Mesendoderm (in vitro differentiated cells): ENCODE measurements around the gene SLMAP.
A peak's percentile ranks its signal among the peaks of the same experiment; 100 is the strongest.

ENCODE experiments used
- DNase-seq: peaks from one replicate; pipeline ENCODE4 v3.0.0; 2013
- H2AK5ac ChIP-seq: 2 replicates; pipeline ENCODE4 v1.6.1; 2013; ENCODE audit warnings: low read length, inconsistent platforms
- H2BK120ac ChIP-seq: 2 replicates; pipeline ENCODE4 v1.6.1; 2013; ENCODE audit warnings: low read depth, mild to moderate bottlenecking, low read length, moderate library complexity, mixed read lengths
- H2BK15ac ChIP-seq: replicated peaks from 2 replicates; pipeline ENCODE4 v1.6.1; 2013; ENCODE audit warnings: low read depth, mild to moderate bottlenecking, moderate library complexity
- H2BK5ac ChIP-seq: 2 replicates; pipeline ENCODE4 v1.6.1; 2013; ENCODE audit warnings: low read length, inconsistent platforms
- H3K18ac ChIP-seq: 2 replicates; pipeline ENCODE4 v1.6.1; 2013; ENCODE audit warnings: mild to moderate bottlenecking, low read length, mixed read lengths
- H3K23ac ChIP-seq: one replicate; pipeline ENCODE4 v1.6.1; 2013; ENCODE audit warnings: low read length
- H3K27ac ChIP-seq: 2 replicates; pipeline ENCODE4 v1.5.1; 2013; ENCODE audit warnings: low read depth, mild to moderate bottlenecking, inconsistent platforms, low read length, moderate library complexity
- H3K27me3 ChIP-seq: 2 replicates; pipeline ENCODE4 v1.6.1; 2013; ENCODE audit warnings: low read length, control low read depth, mild to moderate bottlenecking, inconsistent platforms; ENCODE audit not compliant: insufficient read depth, poor library complexity
- H3K36me3 ChIP-seq: 2 replicates; pipeline ENCODE4 v1.6.1; 2013; ENCODE audit warnings: low read length, inconsistent platforms; ENCODE audit not compliant: control insufficient read depth, insufficient read depth
- H3K4ac ChIP-seq: one replicate; pipeline ENCODE4 v1.6.1; 2013; ENCODE audit warnings: low read depth, mild to moderate bottlenecking, low read length, moderate library complexity
- H3K4me1 ChIP-seq: 2 replicates; pipeline ENCODE4 v1.6.1; 2013; ENCODE audit warnings: low read depth, low read length, inconsistent platforms; ENCODE audit not compliant: control insufficient read depth
- H3K4me2 ChIP-seq: 2 replicates; pipeline ENCODE4 v1.6.1; 2013; ENCODE audit warnings: low read length
- H3K4me3 ChIP-seq: 2 replicates; pipeline ENCODE4 v1.5.1; 2013; ENCODE audit warnings: mild to moderate bottlenecking, low read length
- H3K56ac ChIP-seq: one replicate; pipeline ENCODE4 v1.6.1; 2013; ENCODE audit warnings: low read length
- H3K79me1 ChIP-seq: 2 replicates; pipeline ENCODE4 v1.6.1; 2013; ENCODE audit warnings: low read length, inconsistent platforms
- H3K79me2 ChIP-seq: 2 replicates; pipeline ENCODE4 v1.6.1; 2013; ENCODE audit warnings: mild to moderate bottlenecking, low read length; ENCODE audit not compliant: control insufficient read depth, insufficient read depth
- H3K9ac ChIP-seq: 2 replicates; pipeline ENCODE4 v1.6.1; 2013; ENCODE audit warnings: low read length, inconsistent platforms
- H4K5ac ChIP-seq: one replicate; pipeline ENCODE4 v1.6.1; 2013; ENCODE audit warnings: low read length
- H4K8ac ChIP-seq: one replicate; pipeline ENCODE4 v1.6.1; 2013; ENCODE audit warnings: low read depth, mild to moderate bottlenecking, control low read depth, low read length, moderate library complexity
- WGBS: extraction: QIAGEN DNeasy Blood & Tissue Kit; methylation state at CpG from one replicate; pipeline ENCODE4 v1.1.7; 2013; ENCODE audit warnings: low lambda C conversion rate, missing lambda C conversion rate; ENCODE audit not compliant: insufficient coverage; ENCODE audit errors: extremely low coverage; 5-methylcytosine and 5-hydroxymethylcytosine counted together

The SLMAP gene

DNA sequence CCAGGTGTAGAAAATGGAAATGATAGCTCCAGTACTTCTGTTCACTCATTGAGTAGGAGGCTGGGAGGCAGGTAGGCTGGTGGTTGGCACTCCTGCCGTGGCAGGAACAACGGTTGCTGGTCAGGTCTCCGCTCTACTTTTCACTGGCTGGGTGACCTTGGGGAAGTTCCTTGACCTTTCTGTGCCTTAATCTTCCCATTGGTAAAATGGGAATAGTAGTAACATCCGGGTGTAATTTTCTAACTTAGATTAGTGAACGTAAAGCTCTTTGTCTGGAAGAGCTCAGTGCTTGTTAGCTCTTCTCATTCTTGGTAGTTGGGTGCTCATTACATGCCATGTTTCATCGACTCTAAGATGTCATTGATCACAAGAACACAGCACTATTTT lies 206.3 kb downstream of the SLMAP start:
- no peak overlapping the region for H2BK120ac ChIP-seq
- H3K27ac ChIP-seq: no peak overlapping the region
- H3K79me1 ChIP-seq: no peaks in the 10 kb centered on the region
- H2AK5ac ChIP-seq: no peak overlapping the region
- H2BK15ac ChIP-seq: no peak overlapping the region
- no peak overlapping the region for H3K4me3 ChIP-seq
- DNase-seq: no peak
- WGBS: no CpG with 5 or more reads among the region's 6 CpGs
- no peaks in the 10 kb centered on the region for H3K79me2 ChIP-seq
- H3K4ac ChIP-seq: no peak overlapping the region
- H3K23ac ChIP-seq: no peak overlapping the region
- H3K18ac ChIP-seq: no peak overlapping the region
- no peak overlapping the region for H3K9ac ChIP-seq
- no peak overlapping the region for H3K56ac ChIP-seq
- no peak overlapping the region for H4K8ac ChIP-seq
- no peaks in the 10 kb centered on the region for H3K36me3 ChIP-seq
- no peaks in the 10 kb centered on the region for H3K27me3 ChIP-seq
- H2BK5ac ChIP-seq: no peak overlapping the region
- no peak overlapping the region for H3K4me2 ChIP-seq
- H4K5ac ChIP-seq: no peak overlapping the region
- no peaks in the 10 kb centered on the region for H3K4me1 ChIP-seq

GRCh38 chr3:57963811-57964346 lies 207.8 kb downstream of the SLMAP start:
- Histone ChIP-seq H3K4me3 (no peak overlapping the region), H3K23ac (no peak overlapping the region), H2AK5ac (no peak overlapping the region), H3K36me3 (no peaks in the 10 kb centered on the region), H3K9ac (no peak overlapping the region), H4K5ac (no peak overlapping the region), H3K27ac (no peak overlapping the region), H3K27me3 (no peaks in the 10 kb centered on the region), H3K18ac (no peak overlapping the region), H4K8ac (no peak overlapping the region), H2BK120ac (no peak overlapping the region), H3K79me2 (no peaks in the 10 kb centered on the region), H3K4ac (no peak overlapping the region), H2BK15ac (no peak overlapping the region), H2BK5ac (no peak overlapping the region), H3K79me1 (no peaks in the 10 kb centered on the region), H3K4me1 (no peaks in the 10 kb centered on the region), H3K4me2 (no peak overlapping the region), H3K56ac (peak overlapping the region; percentile 10)
- WGBS: no CpG with 5 or more reads among the region's 7 CpGs
- no peak for DNase-seq

DNA sequence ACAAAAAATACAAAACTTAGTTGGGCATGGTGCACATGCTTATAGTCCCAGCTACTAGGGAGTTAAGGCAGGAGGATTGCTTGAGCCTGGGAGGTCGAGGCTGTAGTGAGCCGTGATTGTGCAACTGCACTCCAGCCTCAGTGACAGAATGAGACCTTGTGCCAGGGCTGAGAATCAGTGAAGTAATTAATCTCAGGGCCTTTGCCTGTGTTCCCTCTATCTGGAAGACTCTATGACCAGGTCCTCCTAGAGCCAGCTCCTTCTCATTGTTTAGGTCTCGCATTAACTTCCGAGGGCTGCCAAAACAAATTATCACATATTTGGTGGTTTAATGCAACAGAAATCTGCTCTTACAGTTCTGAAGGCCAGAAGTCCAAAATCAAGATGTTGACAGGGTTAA lies 210.7 kb downstream of the SLMAP start:
- no peak overlapping the region for H3K23ac ChIP-seq
- H3K4ac ChIP-seq: no peak overlapping the region
- no peak overlapping the region for H3K18ac ChIP-seq
- no peaks in the 10 kb centered on the region for H3K79me2 ChIP-seq
- no peak overlapping the region for H4K5ac ChIP-seq
- H3K79me1 ChIP-seq: no peaks in the 10 kb centered on the region
- no peak for DNase-seq
- no peak overlapping the region for H3K4me2 ChIP-seq
- no peaks in the 10 kb centered on the region for H3K36me3 ChIP-seq
- WGBS: no CpG with 5 or more reads among the region's 4 CpGs
- H3K9ac ChIP-seq: no peak overlapping the region
- no peak overlapping the region for H2BK5ac ChIP-seq
- H3K56ac ChIP-seq: no peak overlapping the region
- H3K27me3 ChIP-seq: no peaks in the 10 kb centered on the region
- peaks cover 3% of the 10 kb centered on the region for H3K4me1 ChIP-seq
- no peak overlapping the region for H4K8ac ChIP-seq
- no peak overlapping the region for H2BK15ac ChIP-seq
- no peak overlapping the region for H2AK5ac ChIP-seq
- no peak overlapping the region for H3K4me3 ChIP-seq
- no peak overlapping the region for H3K27ac ChIP-seq
- no peak overlapping the region for H2BK120ac ChIP-seq

DNA sequence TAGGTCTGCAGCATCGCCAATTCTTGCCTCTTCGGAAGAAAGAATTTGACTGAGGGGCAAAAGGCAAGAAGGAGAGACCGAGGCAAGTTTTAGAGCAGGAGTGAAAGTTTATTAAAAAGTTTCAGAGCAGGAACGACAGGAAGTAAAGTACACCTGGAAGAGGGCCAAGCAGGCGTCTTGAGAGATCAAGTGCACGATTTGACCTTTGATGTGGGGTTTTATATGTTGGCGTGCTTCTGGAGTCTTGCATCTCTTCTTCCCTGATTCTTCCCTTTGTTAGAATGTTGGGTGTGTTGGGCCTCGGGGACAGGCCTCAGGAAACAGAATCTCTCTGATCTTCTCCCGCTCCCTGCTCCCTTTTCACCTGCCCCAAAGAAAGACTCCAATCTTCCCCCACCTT lies 211.5 kb downstream of the SLMAP start:
- H3K23ac ChIP-seq: no peak overlapping the region
- H2BK5ac ChIP-seq: no peak overlapping the region
- H3K4me2 ChIP-seq: no peak overlapping the region
- no peak overlapping the region for H3K4me3 ChIP-seq
- no peaks in the 10 kb centered on the region for H3K79me2 ChIP-seq
- no peak overlapping the region for H3K56ac ChIP-seq
- H3K36me3 ChIP-seq: no peaks in the 10 kb centered on the region
- no peak overlapping the region for H3K4ac ChIP-seq
- H2BK15ac ChIP-seq: no peak overlapping the region
- no peak overlapping the region for H3K27ac ChIP-seq
- no peak for DNase-seq
- H3K4me1 ChIP-seq: peaks cover 3% of the 10 kb centered on the region
- no peak overlapping the region for H3K9ac ChIP-seq
- H2AK5ac ChIP-seq: no peak overlapping the region
- no peak overlapping the region for H4K8ac ChIP-seq
- WGBS: no CpG with 5 or more reads among the region's 9 CpGs
- no peak overlapping the region for H4K5ac ChIP-seq
- H2BK120ac ChIP-seq: no peak overlapping the region
- no peaks in the 10 kb centered on the region for H3K79me1 ChIP-seq
- H3K27me3 ChIP-seq: no peaks in the 10 kb centered on the region
- H3K18ac ChIP-seq: no peak overlapping the region

GRCh38 chr3:57968501-57968900 lies 212.4 kb downstream of the SLMAP start:
- Histone ChIP-seq H2BK15ac (no peak overlapping the region), H3K4ac (no peak overlapping the region), H3K36me3 (no peaks in the 10 kb centered on the region), H2AK5ac (no peak overlapping the region), H3K23ac (no peak overlapping the region), H3K4me1 (peaks cover 3% of the 10 kb centered on the region), H2BK5ac (no peak overlapping the region), H3K56ac (peak overlapping the region; percentile 44), H4K8ac (no peak overlapping the region), H3K4me2 (no peak overlapping the region), H3K9ac (no peak overlapping the region), H3K79me2 (no peaks in the 10 kb centered on the region), H3K27ac (no peak overlapping the region), H3K18ac (no peak overlapping the region), H3K79me1 (no peaks in the 10 kb centered on the region), H3K27me3 (no peaks in the 10 kb centered on the region), H2BK120ac (no peak overlapping the region), H4K5ac (no peak overlapping the region), H3K4me3 (no peak overlapping the region)
- DNase-seq: no peak
- no CpG with 5 or more reads among the region's 5 CpGs for WGBS

DNA sequence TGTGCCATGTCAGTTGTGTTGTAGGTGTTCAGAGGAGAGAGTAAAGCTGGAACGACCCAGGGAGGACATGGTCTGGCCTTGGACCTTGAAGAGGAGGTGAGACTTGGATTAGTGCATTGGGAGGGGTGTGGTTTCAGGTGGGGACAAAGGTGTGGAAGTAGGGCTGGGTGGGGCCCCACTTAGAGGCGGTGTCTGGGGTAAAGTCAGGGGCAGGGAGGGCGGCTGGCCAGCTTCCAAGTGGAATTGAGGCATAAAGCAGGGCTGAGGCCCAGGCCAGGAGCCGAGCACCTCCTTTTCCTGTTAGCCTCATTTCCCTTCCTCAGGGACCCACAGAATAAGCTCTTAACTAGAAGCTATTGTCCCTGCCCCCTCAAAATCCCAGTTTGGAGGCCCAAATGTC lies 215.9 kb downstream of the SLMAP start:
- Histone ChIP-seq H3K4me3 (no peak overlapping the region), H3K27me3 (no peaks in the 10 kb centered on the region), H3K9ac (no peak overlapping the region), H2AK5ac (no peak overlapping the region), H3K79me1 (no peaks in the 10 kb centered on the region), H3K79me2 (no peaks in the 10 kb centered on the region), H3K36me3 (no peaks in the 10 kb centered on the region), H2BK15ac (no peak overlapping the region), H3K23ac (no peak overlapping the region), H2BK120ac (no peak overlapping the region), H3K4ac (no peak overlapping the region), H3K4me2 (no peak overlapping the region), H4K8ac (no peak overlapping the region), H2BK5ac (no peak overlapping the region), H3K27ac (no peak overlapping the region), H4K5ac (no peak overlapping the region), H3K56ac (no peak overlapping the region), H3K4me1 (peaks cover 3% of the 10 kb centered on the region), H3K18ac (peak overlapping the region; percentile 32)
- DNase-seq: no peak
- no CpG with 5 or more reads among the region's 4 CpGs for WGBS
